IMR-90 (cell line): ENCODE data around the gene FSIP1. TPM values are rescaled to one million over a fixed set of nuclear protein-coding genes. Genes with fewer than 3 reads are reported as not detected.

Experiments
- ATAC-seq: fragments of 200-7000 bp; cut with Tn5 transposase; 2 replicates; pipeline ENCODE4 v1.9.1; 2020; ENCODE audit warnings: low read depth, mild to moderate bottlenecking, moderate library complexity
- BruUV-seq: library from RNA; stranded (reverse); fragments of 400-500 nt; replicated peaks from 2 replicates; lab custom pipeline; 2021; lab: Mats Ljungman, UMichigan
- CTCF ChIA-PET: fragments of 300-600 bp; formaldehyde crosslinking; extraction: SDS; loops from one replicate; lab custom pipeline; 2021; ENCODE audit warnings: antibody characterized with exemption; lab: Yijun Ruan, JAX
- POLR2A ChIA-PET: fragments of 300-600 bp; sonication (Branson Sonifier 250); formaldehyde crosslinking; loops from one replicate; lab custom pipeline; 2022; ENCODE audit warnings: antibody characterized with exemption; ENCODE audit not compliant: unreplicated experiment; lab: Charles Lee
- DNase-seq: peaks from one replicate; pipeline ENCODE4 v3.0.0; 2013
- H2AFZ ChIP-seq: replicated peaks from 2 replicates; pipeline ENCODE3; 2013; ENCODE audit warnings: low read length, mild to moderate bottlenecking; ENCODE audit not compliant: poor library complexity
- H2AK5ac ChIP-seq: 2 replicates; pipeline ENCODE4 v1.6.1; 2013; ENCODE audit warnings: low read depth, low read length, inconsistent platforms
- H2AK9ac ChIP-seq: replicated peaks from 2 replicates; pipeline ENCODE3; 2013; ENCODE audit warnings: mild to moderate bottlenecking, low read depth, low read length, moderate library complexity; ENCODE audit not compliant: poor library complexity
- H2BK120ac ChIP-seq: 2 replicates; pipeline ENCODE4 v1.6.1; 2013; ENCODE audit warnings: low read depth, low read length, inconsistent platforms
- H2BK15ac ChIP-seq: 3 replicates; pipeline ENCODE4 v1.6.1; 2013; ENCODE audit warnings: low read depth, low read length, inconsistent platforms
- H2BK20ac ChIP-seq: 2 replicates; pipeline ENCODE4 v1.6.1; 2013; ENCODE audit warnings: low read depth, mild to moderate bottlenecking, inconsistent platforms, low read length, moderate library complexity
- H2BK5ac ChIP-seq: 2 replicates; pipeline ENCODE4 v1.6.1; 2013; ENCODE audit warnings: mild to moderate bottlenecking, low read depth, low read length, inconsistent platforms; ENCODE audit not compliant: poor library complexity, severe bottlenecking
- H3K14ac ChIP-seq: replicated peaks from 2 replicates; pipeline ENCODE4 v1.6.1; 2013; ENCODE audit warnings: low read depth, low read length, inconsistent platforms
- H3K18ac ChIP-seq: 2 replicates; pipeline ENCODE4 v1.6.1; 2013; ENCODE audit warnings: low read depth, low read length, control low read depth
- H3K23ac ChIP-seq: 2 replicates; pipeline ENCODE4 v1.6.1; 2013; ENCODE audit warnings: low read depth, low read length, inconsistent platforms
- H3K27ac ChIP-seq: 2 replicates; pipeline ENCODE4 v1.5.1; 2013; ENCODE audit warnings: mild to moderate bottlenecking, control low read depth, low read length; ENCODE audit not compliant: insufficient read depth
- H3K27me3 ChIP-seq: 2 replicates; pipeline ENCODE4 v1.6.1; 2013; ENCODE audit warnings: low read length; ENCODE audit not compliant: control insufficient read depth, insufficient read depth
- H3K36me3 ChIP-seq: 2 replicates; pipeline ENCODE4 v1.6.1; 2013; ENCODE audit warnings: low read length, mixed read lengths; ENCODE audit not compliant: control insufficient read depth, insufficient read depth
- H3K4ac ChIP-seq: 2 replicates; pipeline ENCODE4 v1.6.1; 2013; ENCODE audit warnings: low read depth, low read length, inconsistent platforms
- H3K4me1 ChIP-seq: 2 replicates; pipeline ENCODE4 v1.6.1; 2013; ENCODE audit warnings: low read length, mixed read lengths; ENCODE audit not compliant: control insufficient read depth, insufficient read depth
- H3K4me2 ChIP-seq: 2 replicates; pipeline ENCODE4 v1.6.1; 2013; ENCODE audit warnings: low read depth, mild to moderate bottlenecking, control low read depth, low read length, moderate library complexity
- H3K4me3 ChIP-seq: 2 replicates; pipeline ENCODE4 v1.5.1; 2013; ENCODE audit warnings: low read depth, mild to moderate bottlenecking, control low read depth, low read length, moderate library complexity; ENCODE audit not compliant: insufficient read depth
- H3K56ac ChIP-seq: 2 replicates; pipeline ENCODE4 v1.6.1; 2013; ENCODE audit warnings: low read length, inconsistent platforms; ENCODE audit not compliant: insufficient read depth; ENCODE audit errors: extremely low read depth
- H3K79me1 ChIP-seq, 2 experiments: 2 replicates each; pipeline ENCODE4 v1.6.1; 2013; ENCODE audit warnings: low read length in 2 of 2, inconsistent platforms in 1 of 2, low read depth in 1 of 2
- H3K9ac ChIP-seq: 2 replicates; pipeline ENCODE4 v1.6.1; 2013; ENCODE audit warnings: low read depth, low read length, control low read depth
- H3K9me1 ChIP-seq: 2 replicates; pipeline ENCODE4 v1.6.1; 2013; ENCODE audit warnings: low read length, inconsistent platforms; ENCODE audit not compliant: insufficient read depth
- H3K9me3 ChIP-seq: 2 replicates; pipeline ENCODE4 v1.6.1; 2013; ENCODE audit warnings: low read length; ENCODE audit not compliant: control insufficient read depth, insufficient read depth
- H4K20me1 ChIP-seq: 2 replicates; pipeline ENCODE4 v1.6.1; 2013; ENCODE audit warnings: low read length, inconsistent platforms; ENCODE audit not compliant: insufficient read depth
- H4K5ac ChIP-seq: 2 replicates; pipeline ENCODE4 v1.6.1; 2013; ENCODE audit warnings: mild to moderate bottlenecking, low read depth, low read length, control low read depth
- H4K8ac ChIP-seq, 2 experiments: 2 replicates each; pipeline ENCODE4 v1.6.1; 2013; ENCODE audit warnings: low read depth in 2 of 2, low read length in 2 of 2, control low read depth in 1 of 2, inconsistent platforms in 1 of 2
- H4K91ac ChIP-seq: 2 replicates; pipeline ENCODE4 v1.6.1; 2013; ENCODE audit warnings: low read depth, low read length, inconsistent platforms; ENCODE audit not compliant: insufficient read depth
- RCOR1 ChIP-seq: IDR thresholded peaks from 2 replicates; pipeline ENCODE4 v1.6.1; 2012; ENCODE audit warnings: mild to moderate bottlenecking, low read length, improper control_type of control experiment; ENCODE audit not compliant: insufficient replicate concordance
- WGBS, 2 experiments: methylation state at CpG; one replicate each; pipeline versions ENCODE4 v1.1.5 to v1.1.7; 2013; ENCODE audit warnings: missing lambda C conversion rate in 2 of 2; ENCODE audit not compliant: insufficient read length in 1 of 2; ENCODE audit errors: extremely low coverage in 2 of 2; 5-methylcytosine and 5-hydroxymethylcytosine counted together
- dilution Hi-C: fragments of 300-500 bp; cut with HindIII; formaldehyde crosslinking; loops from one replicate; pipeline ENCODE4 v1.14.3; 2018; ENCODE audit warnings: low sequenced_read_pairs; ENCODE audit not compliant: unreplicated experiment
- in situ Hi-C: fragments of 300-500 bp; cut with MboI; formaldehyde crosslinking; loops from 3 replicates; pipeline ENCODE4 v1.14.3; 2019; ENCODE audit warnings: low sequenced_read_pairs, inconsistent platforms, mixed read lengths
- intact Hi-C: fragments of 100-400 bp; cut with micrococcal nuclease; formaldehyde crosslinking; loops from 2 replicates; pipeline ENCODE4 v1.10.0; 2022
- polyA plus RNA-seq, 3 experiments: library from polyadenylated mRNA; depleted of rRNA; stranded (reverse); fragments of >200 nt; gene quantifications; 2 replicates each; pipeline ENCODE4 v1.2.3, GENCODE V29; 2012; ENCODE audit warnings: low replicate concordance in 1 of 3
- total RNA-seq: library from RNA; depleted of rRNA; stranded (reverse); fragments of >200 nt; gene quantifications from 2 replicates; pipeline ENCODE4 v1.2.3, GENCODE V29; 2012

The FSIP1 gene
- total and polyA plus RNA-seq, 2 of the 4 experiments (the other 2 are of a cell fraction): 0.10 to 0.18 TPM

GRCh38 chr15:39564972-39565665 lies 217.5 kb downstream of the FSIP1 start:
- CTCF ChIA-PET: no interaction called here
- in situ Hi-C loops: no loop called here

More at GRCh38 chr15:39564972-39565665, 217.5 kb downstream of the FSIP1 start:
- H3K14ac ChIP-seq: no peak overlapping the region
- no peak overlapping the region for H3K4me2 ChIP-seq
- no peaks in the 10 kb centered on the region for H4K20me1 ChIP-seq
- H3K4me3 ChIP-seq: no peak overlapping the region
- H2AK5ac ChIP-seq: no peak overlapping the region
- H3K23ac ChIP-seq: no peak overlapping the region
- H2BK20ac ChIP-seq: no peak overlapping the region; the same call in 1 of the 2 replicates
- no peak overlapping the region for H3K56ac ChIP-seq
- peak overlapping the region; percentile 34 for H2AK9ac ChIP-seq
- no peaks in the 10 kb centered on the region for H3K36me3 ChIP-seq
- no peak overlapping the region for H3K9ac ChIP-seq
- no peak overlapping the region for H3K27ac ChIP-seq
- BruUV-seq: no TSS peak
- H4K8ac ChIP-seq: no peak overlapping the region
- no peak overlapping the region for H4K91ac ChIP-seq
- TF ChIP-seq RCOR1: no peak
- no peak overlapping the region for H2BK120ac ChIP-seq
- H3K27me3 ChIP-seq: no peaks in the 10 kb centered on the region
- H3K4ac ChIP-seq: no peak overlapping the region
- H2BK5ac ChIP-seq: no peak overlapping the region
- intact Hi-C loops (no loop called here), dilution Hi-C loops (no loop called here)
- no peaks in the 10 kb centered on the region for H3K79me1 ChIP-seq
- no peak overlapping the region for H4K5ac ChIP-seq
- DNase-seq (no peak), ATAC-seq (no peak)
- no peaks in the 10 kb centered on the region for H3K9me3 ChIP-seq
- H3K9me1 ChIP-seq: no peaks in the 10 kb centered on the region
- no peak overlapping the region for H3K18ac ChIP-seq
- 43% methylated on average over 1 of the region's 4 CpGs; no CpG with 5 or more reads in 1 of the 2 experiments for WGBS, 2 experiments
- H2BK15ac ChIP-seq: no peak overlapping the region
- peaks cover 1% of the 10 kb centered on the region; the same call in 1 of the 2 replicates for H3K4me1 ChIP-seq
- no peak overlapping the region for H2AFZ ChIP-seq
- POLR2A ChIA-PET: no interaction called here
